ENCODE measurements around the gene ST8SIA4.

- TF ChIP-seq, protein P1, sequence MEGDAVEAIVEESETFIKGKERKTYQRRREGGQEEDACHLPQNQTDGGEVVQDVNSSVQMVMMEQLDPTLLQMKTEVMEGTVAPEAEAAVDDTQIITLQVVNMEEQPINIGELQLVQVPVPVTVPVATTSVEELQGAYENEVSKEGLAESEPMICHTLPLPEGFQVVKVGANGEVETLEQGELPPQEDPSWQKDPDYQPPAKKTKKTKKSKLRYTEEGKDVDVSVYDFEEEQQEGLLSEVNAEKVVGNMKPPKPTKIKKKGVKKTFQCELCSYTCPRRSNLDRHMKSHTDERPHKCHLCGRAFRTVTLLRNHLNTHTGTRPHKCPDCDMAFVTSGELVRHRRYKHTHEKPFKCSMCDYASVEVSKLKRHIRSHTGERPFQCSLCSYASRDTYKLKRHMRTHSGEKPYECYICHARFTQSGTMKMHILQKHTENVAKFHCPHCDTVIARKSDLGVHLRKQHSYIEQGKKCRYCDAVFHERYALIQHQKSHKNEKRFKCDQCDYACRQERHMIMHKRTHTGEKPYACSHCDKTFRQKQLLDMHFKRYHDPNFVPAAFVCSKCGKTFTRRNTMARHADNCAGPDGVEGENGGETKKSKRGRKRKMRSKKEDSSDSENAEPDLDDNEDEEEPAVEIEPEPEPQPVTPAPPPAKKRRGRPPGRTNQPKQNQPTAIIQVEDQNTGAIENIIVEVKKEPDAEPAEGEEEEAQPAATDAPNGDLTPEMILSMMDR (IDR thresholded peaks at IDR 0.05 in 4 of 5, conservative IDR thresholded peaks at IDR 0.05 in 1 of 5): no peak
- no peak for TF ChIP-seq POLR2A (IDR thresholded peaks at IDR 0.05)
Observed at GRCh38 chr5:100867039-100867562, 36.0 kb downstream of the ST8SIA4 start.

Data from gastrocnemius medialis (tissue), 4 donors.